Central memory CD8-positive, alpha-beta T cell (primary cell): ENCODE data around the gene GAS2L2.

Source experiments
- ATAC-seq: fragments of 150-1000 bp; cut with Tn5 transposase; replicated peaks from 2 replicates; pipeline ENCODE4 v1.10.0; 2022; ENCODE audit warnings: mild to moderate bottlenecking, moderate FRiP score, moderate number of reproducible peaks; ENCODE audit not compliant: poor library complexity, severe bottlenecking; ENCODE audit errors: extremely low read depth
- DNase-seq, 2 donors: peaks; one replicate each; pipeline ENCODE4 v3.0.0; 2021; ENCODE audit warnings: low spot score in 2 of 2
- H3K27ac Mint-ChIP-seq: one replicate; pipeline ENCODE4 v1.8.0; 2022; ENCODE audit warnings: low read depth, mild to moderate bottlenecking, moderate library complexity, mixed read lengths
- H3K27me3 Mint-ChIP-seq: one replicate; pipeline ENCODE4 v1.8.0; 2022; ENCODE audit warnings: mixed read lengths
- H3K36me3 Mint-ChIP-seq: one replicate; pipeline ENCODE4 v1.8.0; 2022; ENCODE audit warnings: mild to moderate bottlenecking, moderate library complexity, mixed read lengths; ENCODE audit not compliant: insufficient read depth
- H3K4me1 Mint-ChIP-seq: one replicate; pipeline ENCODE4 v1.8.0; 2022; ENCODE audit warnings: mixed read lengths
- H3K4me3 Mint-ChIP-seq: one replicate; pipeline ENCODE4 v1.8.0; 2022; ENCODE audit warnings: mild to moderate bottlenecking, moderate library complexity, mixed read lengths
- H3K9me3 Mint-ChIP-seq: one replicate; pipeline ENCODE4 v1.8.0; 2022; ENCODE audit warnings: mixed read lengths

GAS2L2 gene

GRCh38 chr17:35788477-35789368, 35.7 kb upstream of the GAS2L2 start:
- Mint-ChIP-seq H3K27ac (no peak overlapping the region), H3K4me3 (no peak overlapping the region), H3K27me3 (peaks cover 27% of the 10 kb centered on the region), H3K9me3 (no peaks in the 10 kb centered on the region), H3K4me1 (no peaks in the 10 kb centered on the region), H3K36me3 (peaks cover 2% of the 10 kb centered on the region)
- DNase-seq (no peak), ATAC-seq (no peak)

DNA sequence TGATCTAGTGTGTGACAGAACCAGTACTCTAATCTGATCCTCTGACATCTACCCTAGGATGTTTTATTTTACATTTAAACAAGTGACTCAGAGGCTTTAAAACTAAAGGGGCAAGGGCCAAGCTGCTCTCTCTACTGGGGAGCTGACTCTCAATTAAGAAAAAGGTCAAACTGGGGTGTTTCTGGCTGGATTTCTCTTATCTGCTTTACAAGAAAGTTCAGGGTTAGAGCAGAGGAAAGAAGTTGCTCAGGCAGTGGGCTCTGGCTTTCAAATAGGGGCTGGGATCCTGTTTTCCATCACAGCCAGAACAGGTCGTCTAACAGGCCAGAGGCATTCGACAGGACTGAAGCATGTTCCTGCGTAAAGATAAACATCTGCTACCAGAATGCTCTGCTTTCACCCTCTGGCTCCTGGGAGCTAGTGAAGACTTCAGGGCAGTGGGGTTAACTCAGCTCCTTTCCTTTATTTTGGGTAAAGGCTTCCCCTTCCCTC, 33.9 kb upstream of the GAS2L2 start:
- DNase-seq (no peak), ATAC-seq (no peak)

GRCh38 chr17:35784895-35785294, 31.9 kb upstream of the GAS2L2 start:
- DNase-seq (no peak), ATAC-seq (no peak)
- H3K9me3 Mint-ChIP-seq = no peaks in the 10 kb centered on the region
- H3K27ac Mint-ChIP-seq = no peak overlapping the region
- H3K4me3 Mint-ChIP-seq = no peak overlapping the region
- no peaks in the 10 kb centered on the region for H3K4me1 Mint-ChIP-seq
- H3K27me3 Mint-ChIP-seq = peaks cover 25% of the 10 kb centered on the region
- H3K36me3 Mint-ChIP-seq = peaks cover 2% of the 10 kb centered on the region

More for the DNA sequence above, 33.9 kb upstream of the GAS2L2 start:
- H3K36me3 Mint-ChIP-seq = peaks cover 2% of the 10 kb centered on the region
- H3K27ac Mint-ChIP-seq = no peak overlapping the region
- H3K27me3 Mint-ChIP-seq = peaks cover 18% of the 10 kb centered on the region
- H3K9me3 Mint-ChIP-seq = no peaks in the 10 kb centered on the region
- H3K4me1 Mint-ChIP-seq = no peaks in the 10 kb centered on the region
- no peak overlapping the region for H3K4me3 Mint-ChIP-seq

DNA sequence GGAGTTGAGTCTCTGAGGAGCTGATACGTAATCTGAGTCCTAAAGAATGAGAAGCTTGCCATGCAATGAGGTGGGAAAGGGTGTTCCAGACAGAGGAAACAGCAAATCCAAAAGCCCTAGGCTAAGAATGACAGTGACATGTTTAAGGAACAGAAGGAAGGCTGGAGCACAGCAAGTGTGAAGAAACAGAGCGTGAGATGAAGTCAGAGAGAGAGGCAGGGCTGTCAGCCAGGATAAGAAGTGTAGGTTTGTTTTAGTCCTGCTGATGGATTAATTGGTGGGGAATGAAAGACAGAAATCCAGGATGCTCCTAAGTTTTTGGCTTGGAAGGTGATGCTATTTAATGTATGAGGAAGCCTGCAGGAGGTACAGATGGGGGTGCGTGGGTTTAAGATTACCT, 27.9 kb upstream of the GAS2L2 start:
- DNase-seq = no peak
- Mint-ChIP-seq H3K9me3 (no peaks in the 10 kb centered on the region), H3K36me3 (peaks cover 2% of the 10 kb centered on the region), H3K4me1 (no peaks in the 10 kb centered on the region), H3K4me3 (no peak overlapping the region), H3K27me3 (peaks cover 47% of the 10 kb centered on the region), H3K27ac (no peak overlapping the region)
- ATAC-seq = no peak

DNA sequence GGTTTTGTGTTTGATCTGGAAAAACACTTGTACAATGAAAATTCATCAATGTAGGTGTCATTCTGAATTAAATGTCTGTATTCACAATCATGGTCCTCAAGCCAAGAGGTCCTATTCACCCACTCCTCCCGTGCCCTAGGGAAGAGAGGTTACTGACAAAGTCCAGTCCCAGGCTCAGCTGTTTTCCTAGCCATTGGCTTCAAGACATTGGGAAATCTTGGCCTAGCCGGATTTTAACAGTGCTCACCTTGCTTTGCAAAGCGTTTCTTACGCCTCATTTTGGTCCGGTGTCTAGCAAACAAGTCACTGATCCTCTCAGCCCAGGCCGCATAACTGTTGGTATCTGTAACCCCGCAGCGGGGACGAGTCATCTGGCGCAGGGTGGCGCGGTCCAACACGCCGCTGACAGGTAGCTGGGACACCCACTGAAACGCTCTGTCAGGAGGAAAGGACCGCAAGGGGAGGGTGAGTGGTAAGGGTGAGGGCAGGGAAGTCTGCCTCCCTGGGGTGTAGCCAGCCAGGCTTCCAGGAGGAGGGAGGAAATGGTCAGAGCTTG, 25.7 kb upstream of the GAS2L2 start:
- Mint-ChIP-seq H3K27ac (no peak overlapping the region), H3K4me3 (no peak overlapping the region), H3K4me1 (no peaks in the 10 kb centered on the region), H3K36me3 (no peaks in the 10 kb centered on the region), H3K9me3 (no peaks in the 10 kb centered on the region), H3K27me3 (peaks cover 65% of the 10 kb centered on the region)
- DNase-seq (no peak), ATAC-seq (no peak)

DNA sequence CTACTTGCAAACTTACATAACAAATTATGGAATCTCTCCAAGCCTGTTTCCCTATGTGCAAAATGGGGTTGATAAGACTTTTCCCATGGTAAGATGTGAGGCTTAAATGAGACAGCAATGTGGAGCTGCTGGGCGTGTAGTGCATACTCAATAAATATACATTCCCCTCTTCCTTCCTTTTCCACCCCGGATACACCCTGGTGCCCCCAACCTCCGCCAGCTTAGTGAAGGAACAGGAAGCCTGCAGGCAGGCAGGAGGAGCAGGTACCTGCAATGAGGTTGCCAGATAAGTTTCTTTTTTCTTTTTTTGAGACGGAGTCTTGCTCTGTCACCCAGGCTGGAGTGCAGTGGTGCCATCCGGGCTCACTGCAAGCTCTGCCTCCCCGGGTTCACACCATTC, 22.5 kb upstream of the GAS2L2 start:
- H3K9me3 Mint-ChIP-seq = no peaks in the 10 kb centered on the region
- H3K4me1 Mint-ChIP-seq = no peaks in the 10 kb centered on the region
- ATAC-seq (no peak), DNase-seq (no peak)
- no peaks in the 10 kb centered on the region for H3K36me3 Mint-ChIP-seq
- H3K4me3 Mint-ChIP-seq = no peak overlapping the region
- peaks cover 59% of the 10 kb centered on the region for H3K27me3 Mint-ChIP-seq
- no peak overlapping the region for H3K27ac Mint-ChIP-seq

DNA sequence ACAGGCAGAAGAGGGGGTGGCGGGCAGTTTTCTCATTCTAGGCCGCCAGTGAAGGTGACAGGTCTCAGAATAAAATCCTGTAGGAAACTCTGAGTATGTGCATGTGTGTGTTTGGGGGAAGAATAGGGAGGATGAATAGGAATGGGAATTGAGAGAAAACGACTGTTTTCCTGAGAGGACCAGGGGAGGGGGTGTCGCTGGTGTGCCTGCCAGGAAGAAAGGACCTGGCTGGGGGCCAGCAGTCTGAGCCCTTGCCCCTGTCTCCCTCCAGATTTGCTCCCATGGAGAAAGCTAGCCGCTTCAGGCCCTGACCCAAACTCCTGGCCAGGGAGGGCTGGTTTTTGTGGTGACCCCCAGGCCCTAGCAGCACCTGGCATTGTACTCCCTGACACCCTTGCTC, 22.0 kb upstream of the GAS2L2 start:
- no peaks in the 10 kb centered on the region for H3K36me3 Mint-ChIP-seq
- H3K27ac Mint-ChIP-seq = no peak overlapping the region
- H3K4me1 Mint-ChIP-seq = no peaks in the 10 kb centered on the region
- ATAC-seq = no peak
- peaks cover 57% of the 10 kb centered on the region for H3K27me3 Mint-ChIP-seq
- no peak overlapping the region for H3K4me3 Mint-ChIP-seq
- H3K9me3 Mint-ChIP-seq = no peaks in the 10 kb centered on the region
- no peak for DNase-seq

GRCh38 chr17:35774499-35774898, 21.5 kb upstream of the GAS2L2 start:
- DNase-seq = no peak
- H3K27me3 Mint-ChIP-seq = peaks cover 59% of the 10 kb centered on the region
- no peaks in the 10 kb centered on the region for H3K9me3 Mint-ChIP-seq
- no peaks in the 10 kb centered on the region for H3K4me1 Mint-ChIP-seq
- no peak overlapping the region for H3K4me3 Mint-ChIP-seq
- no peak for ATAC-seq
- no peak overlapping the region for H3K27ac Mint-ChIP-seq
- no peaks in the 10 kb centered on the region for H3K36me3 Mint-ChIP-seq

DNA sequence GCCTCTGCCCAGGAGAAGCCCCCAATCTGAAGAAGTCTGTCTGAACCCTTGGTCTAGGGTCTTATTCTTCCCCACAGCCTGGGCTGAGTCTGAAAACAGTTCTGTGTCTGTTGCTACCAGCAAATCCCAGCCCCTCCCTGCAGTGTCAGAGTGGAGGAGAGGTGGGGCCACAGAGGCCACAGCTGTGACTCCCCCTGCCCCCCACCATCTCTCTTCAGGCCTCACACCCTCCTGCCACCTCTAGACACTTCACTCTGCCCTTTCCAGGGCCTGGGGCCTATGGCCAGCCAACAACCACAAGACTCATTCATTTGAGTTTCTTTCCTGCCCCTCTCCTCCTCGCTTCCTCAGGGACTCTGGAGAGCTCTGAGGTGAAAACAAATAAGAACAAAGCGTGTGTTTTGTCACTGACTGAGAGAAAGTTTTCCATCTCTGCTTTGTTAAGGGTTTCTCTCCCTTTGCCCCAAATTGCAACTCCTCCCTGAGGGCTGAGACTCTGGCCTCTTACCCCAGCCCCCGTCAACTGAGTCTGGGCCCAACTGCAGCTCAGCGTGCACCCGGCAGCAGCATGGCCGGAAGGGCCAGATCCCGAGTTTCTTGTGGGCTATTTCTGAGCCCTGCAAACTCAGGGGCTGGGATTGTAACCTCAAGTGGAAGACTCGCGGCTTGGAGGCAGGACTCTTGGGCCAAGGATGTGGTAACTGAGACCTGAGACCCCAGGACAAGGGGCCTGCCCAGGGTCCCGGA, 20.8 kb upstream of the GAS2L2 start:
- Mint-ChIP-seq H3K27me3 (peaks cover 58% of the 10 kb centered on the region), H3K4me1 (no peaks in the 10 kb centered on the region), H3K36me3 (no peaks in the 10 kb centered on the region), H3K27ac (no peak overlapping the region), H3K9me3 (no peaks in the 10 kb centered on the region), H3K4me3 (no peak overlapping the region)
- DNase-seq (no peak), ATAC-seq (no peak)

- DNase-seq = no peak
- peaks cover 51% of the 10 kb centered on the region for H3K27me3 Mint-ChIP-seq
- no peak for ATAC-seq
Observed at GRCh38 chr17:35773129-35773528, 20.1 kb upstream of the GAS2L2 start.

GRCh38 chr17:35769895-35770486, 17.0 kb upstream of the GAS2L2 start:
- peaks cover 1% of the 10 kb centered on the region for H3K36me3 Mint-ChIP-seq
- H3K4me1 Mint-ChIP-seq = peaks cover 2% of the 10 kb centered on the region
- ATAC-seq = no peak
- no peaks in the 10 kb centered on the region for H3K9me3 Mint-ChIP-seq
- peaks cover 39% of the 10 kb centered on the region for H3K27me3 Mint-ChIP-seq
- no peak for DNase-seq
- no peak overlapping the region for H3K27ac Mint-ChIP-seq
- no peak overlapping the region for H3K4me3 Mint-ChIP-seq

More at GRCh38 chr17:35773129-35773528, 20.1 kb upstream of the GAS2L2 start:
- no peak overlapping the region for H3K4me3 Mint-ChIP-seq
- H3K4me1 Mint-ChIP-seq = no peaks in the 10 kb centered on the region
- H3K27ac Mint-ChIP-seq = no peak overlapping the region
- no peaks in the 10 kb centered on the region for H3K36me3 Mint-ChIP-seq
- no peaks in the 10 kb centered on the region for H3K9me3 Mint-ChIP-seq

DNA sequence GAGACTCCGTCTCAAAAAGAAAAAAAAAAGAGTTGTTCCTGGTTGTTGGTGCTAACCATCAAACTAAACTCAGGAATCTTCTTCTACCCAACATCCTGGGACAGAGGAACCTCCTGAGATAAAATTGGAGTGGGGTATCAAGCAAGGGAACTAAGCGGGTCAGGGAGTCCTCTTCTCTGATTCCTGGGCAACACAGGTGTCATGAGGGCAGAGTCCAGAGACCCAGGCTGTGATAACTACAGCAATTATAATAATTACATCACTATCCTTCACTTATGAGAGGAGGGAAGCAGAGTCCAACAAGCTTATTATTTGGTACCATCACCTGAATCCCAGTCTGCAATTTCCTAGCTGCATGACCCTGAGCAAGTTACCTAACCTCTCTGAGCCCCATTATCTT, 15.8 kb upstream of the GAS2L2 start:
- no peak for DNase-seq
- Mint-ChIP-seq H3K27me3 (peaks cover 27% of the 10 kb centered on the region), H3K4me1 (peaks cover 8% of the 10 kb centered on the region), H3K4me3 (no peak overlapping the region), H3K36me3 (peaks cover 2% of the 10 kb centered on the region), H3K27ac (no peak overlapping the region), H3K9me3 (no peaks in the 10 kb centered on the region)
- ATAC-seq = no peak
